Bronchial epithelial cell (primary cell): ENCODE data around the gene CRACR2A. TPM values are rescaled to one million over a fixed set of nuclear protein-coding genes. Genes with fewer than 3 reads are reported as not detected.

Experiments
- DNase-seq: peaks from one replicate; pipeline ENCODE4 v3.0.0-alpha.2; 2010; ENCODE audit warnings: low read depth
- FAIRE-seq: peaks from 2 replicates; lab custom pipeline; 2011; peaks lifted over from hg19 to GRCh38; lab: Jason Lieb, UNC
- H3K27me3 ChIP-seq: 2 replicates; pipeline ENCODE4 v1.5.1; 2011; ENCODE audit warnings: low read length; ENCODE audit not compliant: control insufficient read depth, insufficient read depth
- H3K36me3 ChIP-seq: 2 replicates; pipeline ENCODE4 v1.5.1; 2011; ENCODE audit warnings: low read length; ENCODE audit not compliant: control insufficient read depth, insufficient read depth
- H3K4me3 ChIP-seq: 2 replicates; pipeline ENCODE4 v1.5.1; 2011; ENCODE audit warnings: mild to moderate bottlenecking, low read depth, low read length, control low read depth
- CTCF ChIP-seq: IDR thresholded peaks from 2 replicates; pipeline ENCODE4 v1.5.1; 2011; ENCODE audit warnings: mild to moderate bottlenecking, moderate library complexity, low read length, control low read depth, inconsistent platforms; ENCODE audit not compliant: insufficient read depth, severe bottlenecking
- total RNA-seq: library from RNA; depleted of rRNA; stranded (reverse); fragments of >200 nt; gene quantifications from 2 replicates; pipeline ENCODE4 v1.2.1, GENCODE V29; 2014

Gene CRACR2A
- total RNA-seq, 1 donor from 2014 or later = 1.1 TPM

GRCh38 chr12:3705354-3705675, 47.6 kb downstream of the CRACR2A start:
- no peaks in the 10 kb centered on the region for H3K27me3 ChIP-seq
- DNase-seq = no peak
- H3K4me3 ChIP-seq = no peak overlapping the region
- no peaks in the 10 kb centered on the region for H3K36me3 ChIP-seq
- no peak for FAIRE-seq
- TF ChIP-seq CTCF = no peak

DNA sequence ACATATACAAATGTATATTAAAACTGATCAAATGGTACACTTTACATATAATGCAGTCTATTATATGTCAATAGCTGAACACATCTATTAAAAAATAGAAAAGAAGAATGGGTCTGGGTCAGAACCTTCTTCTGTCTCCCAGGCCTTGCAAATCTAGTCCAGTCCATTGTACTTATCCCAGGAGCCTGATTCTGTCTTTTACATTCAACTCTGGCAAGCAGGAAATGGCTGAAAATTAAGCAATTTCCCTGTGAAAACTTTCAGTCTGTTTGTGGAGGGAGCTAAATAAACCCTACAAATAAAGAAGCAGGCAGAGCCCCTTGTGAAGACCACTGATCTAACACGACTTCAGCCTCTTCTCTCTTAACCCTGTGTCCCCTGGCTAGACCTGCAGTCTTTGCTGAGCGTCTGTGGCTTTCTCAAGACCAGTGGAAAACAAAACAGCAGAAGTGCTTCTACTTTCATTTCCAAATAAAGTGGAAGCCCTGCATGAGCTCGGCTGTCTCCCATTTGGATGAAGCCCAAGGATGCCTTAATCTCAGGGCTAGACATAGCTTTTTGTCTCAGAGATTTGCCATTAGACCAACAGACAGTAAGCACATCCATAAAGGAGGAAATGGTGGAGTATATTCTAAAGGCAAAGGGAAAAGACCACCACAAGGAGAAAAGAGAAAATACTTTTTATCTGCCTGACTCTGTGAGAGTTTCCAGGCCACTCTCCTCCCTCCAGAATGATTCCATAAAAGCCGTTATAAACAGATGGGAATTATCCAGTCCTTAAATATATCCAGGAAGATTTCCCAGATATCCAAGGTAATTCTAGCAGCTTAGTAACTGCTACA, 48.2 kb downstream of the CRACR2A start:
- H3K36me3 ChIP-seq = no peaks in the 10 kb centered on the region
- no peak for FAIRE-seq
- H3K4me3 ChIP-seq = no peak overlapping the region
- H3K27me3 ChIP-seq = no peaks in the 10 kb centered on the region
- no peak for TF ChIP-seq CTCF
- DNase-seq = no peak

DNA sequence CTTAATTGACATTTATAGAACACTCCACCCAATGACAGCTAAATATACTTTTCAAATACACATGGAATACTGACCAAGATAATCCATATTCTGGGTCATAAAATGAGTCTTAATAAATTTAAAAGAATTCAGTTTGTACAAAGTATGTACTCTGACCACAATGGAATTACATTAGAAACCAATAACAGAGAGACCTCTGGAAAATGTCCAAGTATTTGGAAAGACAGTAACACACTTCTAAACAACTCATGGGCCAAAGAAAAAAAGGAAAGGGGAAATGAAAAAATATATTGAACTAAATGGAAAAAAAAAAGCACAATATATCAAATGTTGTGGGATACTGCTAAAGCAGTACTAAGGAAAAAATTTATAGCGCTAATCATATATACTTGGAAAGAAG, 52.0 kb downstream of the CRACR2A start:
- DNase-seq = no peak
- no peaks in the 10 kb centered on the region for H3K27me3 ChIP-seq
- no peaks in the 10 kb centered on the region for H3K36me3 ChIP-seq
- no peak overlapping the region for H3K4me3 ChIP-seq
- FAIRE-seq = no peak
- no peak for TF ChIP-seq CTCF

- no peaks in the 10 kb centered on the region for H3K27me3 ChIP-seq
- H3K4me3 ChIP-seq = no peak overlapping the region
- H3K36me3 ChIP-seq = no peaks in the 10 kb centered on the region
- TF ChIP-seq CTCF = no peak
- FAIRE-seq = peak; percentile 32
- peak; percentile 91 for DNase-seq
Observed at GRCh38 chr12:3698218-3698974, 54.5 kb downstream of the CRACR2A start.

DNA sequence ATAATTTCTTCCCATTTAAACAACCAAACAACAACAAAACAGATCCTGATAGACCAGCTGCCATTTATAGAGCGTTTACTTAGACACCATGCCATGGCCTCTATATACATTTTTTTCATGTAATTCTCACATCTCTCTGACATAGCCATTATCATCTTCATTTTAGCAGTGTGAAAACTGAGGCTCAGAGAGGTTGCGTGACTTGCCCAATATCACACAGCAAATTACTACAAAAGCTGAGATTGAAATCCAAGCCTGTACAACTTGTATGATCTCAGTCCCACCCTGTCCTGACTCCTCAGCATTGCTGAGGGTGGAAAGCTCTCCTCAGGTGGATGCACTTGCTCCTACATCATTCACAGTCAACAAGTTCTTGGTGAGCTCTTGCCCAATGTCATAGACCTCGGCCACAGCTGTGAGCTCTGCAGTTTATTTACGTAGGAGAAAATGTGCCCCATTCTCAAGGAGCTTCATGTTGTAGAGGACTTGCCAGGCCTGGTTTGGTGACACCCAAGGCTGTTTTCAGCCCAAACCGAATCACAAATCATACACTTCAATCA, 55.5 kb downstream of the CRACR2A start:
- DNase-seq = no peak
- peak; percentile 77 for FAIRE-seq
- Histone ChIP-seq H3K4me3 (no peak overlapping the region), H3K36me3 (no peaks in the 10 kb centered on the region), H3K27me3 (no peaks in the 10 kb centered on the region)
- TF ChIP-seq CTCF = no peak
